PC-9 (cell line): ENCODE results near the gene LECT2.

ENCODE experiments used
- EZH2 ChIP-seq: fragments of 200-600 bp; sonication (generic); IDR thresholded peaks from 2 replicates; pipeline ENCODE4 v1.8.0; 2017; ENCODE audit warnings: antibody characterized with exemption, low read depth
- TF ChIP-seq, protein P1 (sequence below): fragments of 200-600 bp; sonication (generic); conservative IDR thresholded peaks from 2 replicates; pipeline ENCODE4 v1.6.1; 2017; ENCODE audit warnings: mixed run types, antibody characterized with exemption, mild to moderate bottlenecking, moderate library complexity

DNA sequence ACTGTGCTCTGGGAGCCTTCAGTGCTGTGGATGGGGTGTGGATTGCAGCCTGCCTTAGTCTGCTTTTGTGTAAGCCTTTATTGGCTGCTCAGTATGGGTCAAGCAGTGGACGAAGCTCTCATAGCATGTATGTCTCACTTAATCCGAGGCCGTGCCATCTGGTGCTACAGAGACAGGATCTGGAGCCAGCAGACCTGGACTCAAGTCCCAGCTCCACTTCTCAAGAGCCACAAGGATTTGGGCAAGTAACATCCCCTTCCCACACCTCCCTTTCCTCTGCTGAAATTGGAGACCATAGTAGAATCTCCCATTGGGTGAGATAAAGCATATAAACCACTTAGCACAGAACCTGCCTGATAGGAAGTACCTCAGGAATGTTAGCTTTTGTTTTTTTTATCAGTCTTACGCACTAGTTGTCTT lies 23.4 kb upstream of the LECT2 start:
- TF ChIP-seq, protein P1, sequence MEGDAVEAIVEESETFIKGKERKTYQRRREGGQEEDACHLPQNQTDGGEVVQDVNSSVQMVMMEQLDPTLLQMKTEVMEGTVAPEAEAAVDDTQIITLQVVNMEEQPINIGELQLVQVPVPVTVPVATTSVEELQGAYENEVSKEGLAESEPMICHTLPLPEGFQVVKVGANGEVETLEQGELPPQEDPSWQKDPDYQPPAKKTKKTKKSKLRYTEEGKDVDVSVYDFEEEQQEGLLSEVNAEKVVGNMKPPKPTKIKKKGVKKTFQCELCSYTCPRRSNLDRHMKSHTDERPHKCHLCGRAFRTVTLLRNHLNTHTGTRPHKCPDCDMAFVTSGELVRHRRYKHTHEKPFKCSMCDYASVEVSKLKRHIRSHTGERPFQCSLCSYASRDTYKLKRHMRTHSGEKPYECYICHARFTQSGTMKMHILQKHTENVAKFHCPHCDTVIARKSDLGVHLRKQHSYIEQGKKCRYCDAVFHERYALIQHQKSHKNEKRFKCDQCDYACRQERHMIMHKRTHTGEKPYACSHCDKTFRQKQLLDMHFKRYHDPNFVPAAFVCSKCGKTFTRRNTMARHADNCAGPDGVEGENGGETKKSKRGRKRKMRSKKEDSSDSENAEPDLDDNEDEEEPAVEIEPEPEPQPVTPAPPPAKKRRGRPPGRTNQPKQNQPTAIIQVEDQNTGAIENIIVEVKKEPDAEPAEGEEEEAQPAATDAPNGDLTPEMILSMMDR, result no peak
- TF ChIP-seq EZH2, result no peak
